ENCODE measurements around the gene PBRM1. TPM values are rescaled to one million over a fixed set of nuclear protein-coding genes. Genes with fewer than 3 reads are reported as not detected.
A peak's percentile ranks its signal among the peaks of the same experiment; 100 is the strongest.

Gene PBRM1
- total and polyA plus RNA-seq, 2 of the 13 experiments (the other 11 are each of a cell fraction or from before 2014, with no cell fraction given): 10.9 to 33.2 TPM

DNA sequence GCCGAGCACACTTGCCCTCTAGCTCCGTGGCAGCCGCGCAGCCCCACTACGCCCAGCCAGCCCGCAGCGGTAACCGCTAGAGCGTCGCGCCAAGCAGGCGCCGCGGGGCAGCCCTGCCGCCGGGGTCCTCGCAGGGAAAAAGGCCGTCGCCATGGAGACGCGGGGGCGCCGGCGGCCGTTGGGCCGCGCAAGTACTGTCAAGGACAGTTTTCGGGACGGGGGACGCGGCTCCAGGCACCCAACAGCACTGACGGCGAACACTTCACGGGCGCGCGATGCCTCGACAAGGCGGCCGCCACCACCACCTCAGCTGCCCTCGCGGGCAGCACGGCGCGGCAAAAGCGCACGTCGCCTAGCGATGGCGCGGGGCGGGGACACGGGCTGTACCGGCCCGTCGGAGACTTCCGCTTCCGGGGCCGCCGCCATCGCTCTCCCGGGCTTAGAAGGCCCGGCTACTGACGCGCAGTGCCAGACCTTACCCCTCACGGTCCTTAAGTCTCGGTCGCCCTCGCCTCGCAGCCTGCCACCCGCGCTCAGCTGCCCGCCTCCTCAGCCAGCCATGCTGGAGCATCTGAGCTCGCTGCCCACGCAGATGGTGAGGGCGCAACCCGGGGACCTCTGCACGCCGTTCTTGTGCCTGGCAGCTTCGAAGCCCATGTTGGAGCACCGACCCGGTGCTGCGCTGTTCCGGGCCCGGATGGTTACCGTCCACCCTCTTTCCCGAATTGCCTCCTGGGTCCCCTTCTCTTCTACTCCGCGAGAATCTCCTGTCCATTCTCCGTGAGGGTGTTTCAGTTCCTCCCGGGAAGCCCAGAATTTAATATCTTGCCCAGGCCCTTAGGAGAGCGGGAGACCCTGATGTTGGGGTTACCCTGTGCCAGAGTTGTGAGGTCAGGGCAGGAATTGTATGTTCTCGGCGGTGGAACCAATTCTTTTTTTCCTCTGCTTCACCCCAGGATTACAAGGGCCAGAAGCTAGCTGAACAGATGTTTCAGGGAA, 20.3 kb upstream of the PBRM1 start, which contains the start of the genes GLT8D1 and SPCS1 (continued):
- TF ChIP-seq, protein P1, sequence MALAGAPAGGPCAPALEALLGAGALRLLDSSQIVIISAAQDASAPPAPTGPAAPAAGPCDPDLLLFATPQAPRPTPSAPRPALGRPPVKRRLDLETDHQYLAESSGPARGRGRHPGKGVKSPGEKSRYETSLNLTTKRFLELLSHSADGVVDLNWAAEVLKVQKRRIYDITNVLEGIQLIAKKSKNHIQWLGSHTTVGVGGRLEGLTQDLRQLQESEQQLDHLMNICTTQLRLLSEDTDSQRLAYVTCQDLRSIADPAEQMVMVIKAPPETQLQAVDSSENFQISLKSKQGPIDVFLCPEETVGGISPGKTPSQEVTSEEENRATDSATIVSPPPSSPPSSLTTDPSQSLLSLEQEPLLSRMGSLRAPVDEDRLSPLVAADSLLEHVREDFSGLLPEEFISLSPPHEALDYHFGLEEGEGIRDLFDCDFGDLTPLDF (CRISPR knock-in tag; IDR thresholded peaks at IDR 0.05): peak; percentile 81
- TF ChIP-seq MAZ (IDR thresholded peaks at IDR 0.05; ENCODE audit: borderline replicate concordance, low read depth, low read length) (no peak; the same call in 1 of the 2 replicates), MAZ (CRISPR knock-in tag; IDR thresholded peaks at IDR 0.05; ENCODE audit: low read depth) (peak; percentile 53; the same call in 1 of the 2 replicates), BCL6 (CRISPR knock-in tag; IDR thresholded peaks at IDR 0.05) (0 out of 2 replicates have a peak, but pooled peaks have one; percentile 10), ZNF235 (CRISPR knock-in tag; IDR thresholded peaks at IDR 0.05; ENCODE audit: borderline replicate concordance) (peak; percentile 40; the same call in 1 of the 2 replicates), ZBTB38 (CRISPR knock-in tag; IDR thresholded peaks at IDR 0.05) (0 out of 2 replicates have a peak, but pooled peaks have one; percentile 42), ZNF180 (CRISPR knock-in tag; IDR thresholded peaks at IDR 0.05; ENCODE audit: borderline replicate concordance, low read depth) (no peak), ZNF7 (CRISPR knock-in tag; IDR thresholded peaks at IDR 0.05) (no peak), CENPT (CRISPR knock-in tag; IDR thresholded peaks at IDR 0.05; ENCODE audit: low read depth) (peak; percentile 90; the same call in 1 of the 2 replicates), EED (CRISPR knock-in tag; IDR thresholded peaks at IDR 0.05) (peak; percentile 74; the same call in 1 of the 2 replicates), FOXA3 (CRISPR knock-in tag; IDR thresholded peaks at IDR 0.05) (peak; percentile 32; the same call in 1 of the 2 replicates), ZNF768 (CRISPR knock-in tag; IDR thresholded peaks at IDR 0.05) (peak; percentile 46; the same call in 1 of the 2 replicates)
- TF ChIP-seq, protein P2, sequence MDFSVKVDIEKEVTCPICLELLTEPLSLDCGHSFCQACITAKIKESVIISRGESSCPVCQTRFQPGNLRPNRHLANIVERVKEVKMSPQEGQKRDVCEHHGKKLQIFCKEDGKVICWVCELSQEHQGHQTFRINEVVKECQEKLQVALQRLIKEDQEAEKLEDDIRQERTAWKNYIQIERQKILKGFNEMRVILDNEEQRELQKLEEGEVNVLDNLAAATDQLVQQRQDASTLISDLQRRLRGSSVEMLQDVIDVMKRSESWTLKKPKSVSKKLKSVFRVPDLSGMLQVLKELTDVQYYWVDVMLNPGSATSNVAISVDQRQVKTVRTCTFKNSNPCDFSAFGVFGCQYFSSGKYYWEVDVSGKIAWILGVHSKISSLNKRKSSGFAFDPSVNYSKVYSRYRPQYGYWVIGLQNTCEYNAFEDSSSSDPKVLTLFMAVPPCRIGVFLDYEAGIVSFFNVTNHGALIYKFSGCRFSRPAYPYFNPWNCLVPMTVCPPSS (IDR thresholded peaks at IDR 0.05): no peak
- TF ChIP-seq, protein P3, sequence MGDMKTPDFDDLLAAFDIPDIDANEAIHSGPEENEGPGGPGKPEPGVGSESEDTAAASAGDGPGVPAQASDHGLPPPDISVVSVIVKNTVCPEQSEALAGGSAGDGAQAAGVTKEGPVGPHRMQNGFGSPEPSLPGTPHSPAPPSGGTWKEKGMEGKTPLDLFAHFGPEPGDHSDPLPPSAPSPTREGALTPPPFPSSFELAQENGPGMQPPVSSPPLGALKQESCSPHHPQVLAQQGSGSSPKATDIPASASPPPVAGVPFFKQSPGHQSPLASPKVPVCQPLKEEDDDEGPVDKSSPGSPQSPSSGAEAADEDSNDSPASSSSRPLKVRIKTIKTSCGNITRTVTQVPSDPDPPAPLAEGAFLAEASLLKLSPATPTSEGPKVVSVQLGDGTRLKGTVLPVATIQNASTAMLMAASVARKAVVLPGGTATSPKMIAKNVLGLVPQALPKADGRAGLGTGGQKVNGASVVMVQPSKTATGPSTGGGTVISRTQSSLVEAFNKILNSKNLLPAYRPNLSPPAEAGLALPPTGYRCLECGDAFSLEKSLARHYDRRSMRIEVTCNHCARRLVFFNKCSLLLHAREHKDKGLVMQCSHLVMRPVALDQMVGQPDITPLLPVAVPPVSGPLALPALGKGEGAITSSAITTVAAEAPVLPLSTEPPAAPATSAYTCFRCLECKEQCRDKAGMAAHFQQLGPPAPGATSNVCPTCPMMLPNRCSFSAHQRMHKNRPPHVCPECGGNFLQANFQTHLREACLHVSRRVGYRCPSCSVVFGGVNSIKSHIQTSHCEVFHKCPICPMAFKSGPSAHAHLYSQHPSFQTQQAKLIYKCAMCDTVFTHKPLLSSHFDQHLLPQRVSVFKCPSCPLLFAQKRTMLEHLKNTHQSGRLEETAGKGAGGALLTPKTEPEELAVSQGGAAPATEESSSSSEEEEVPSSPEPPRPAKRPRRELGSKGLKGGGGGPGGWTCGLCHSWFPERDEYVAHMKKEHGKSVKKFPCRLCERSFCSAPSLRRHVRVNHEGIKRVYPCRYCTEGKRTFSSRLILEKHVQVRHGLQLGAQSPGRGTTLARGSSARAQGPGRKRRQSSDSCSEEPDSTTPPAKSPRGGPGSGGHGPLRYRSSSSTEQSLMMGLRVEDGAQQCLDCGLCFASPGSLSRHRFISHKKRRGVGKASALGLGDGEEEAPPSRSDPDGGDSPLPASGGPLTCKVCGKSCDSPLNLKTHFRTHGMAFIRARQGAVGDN (CRISPR knock-in tag; IDR thresholded peaks at IDR 0.05): peak; percentile 95
- TF ChIP-seq, protein P4, sequence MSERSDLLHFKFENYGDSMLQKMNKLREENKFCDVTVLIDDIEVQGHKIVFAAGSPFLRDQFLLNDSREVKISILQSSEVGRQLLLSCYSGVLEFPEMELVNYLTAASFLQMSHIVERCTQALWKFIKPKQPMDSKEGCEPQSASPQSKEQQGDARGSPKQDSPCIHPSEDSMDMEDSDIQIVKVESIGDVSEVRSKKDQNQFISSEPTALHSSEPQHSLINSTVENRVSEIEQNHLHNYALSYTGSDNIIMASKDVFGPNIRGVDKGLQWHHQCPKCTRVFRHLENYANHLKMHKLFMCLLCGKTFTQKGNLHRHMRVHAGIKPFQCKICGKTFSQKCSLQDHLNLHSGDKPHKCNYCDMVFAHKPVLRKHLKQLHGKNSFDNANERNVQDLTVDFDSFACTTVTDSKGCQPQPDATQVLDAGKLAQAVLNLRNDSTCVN (CRISPR knock-in tag; IDR thresholded peaks at IDR 0.05; ENCODE audit: borderline replicate concordance): 0 out of 2 replicates have a peak, but pooled peaks have one; percentile 18
- TF ChIP-seq, protein P5, sequence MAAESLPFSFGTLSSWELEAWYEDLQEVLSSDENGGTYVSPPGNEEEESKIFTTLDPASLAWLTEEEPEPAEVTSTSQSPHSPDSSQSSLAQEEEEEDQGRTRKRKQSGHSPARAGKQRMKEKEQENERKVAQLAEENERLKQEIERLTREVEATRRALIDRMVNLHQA (CRISPR knock-in tag; IDR thresholded peaks at IDR 0.05): no peak
